ENCODE results near the gene ACP1.

- TF ChIP-seq CTCF (IDR thresholded peaks at IDR 0.05; ENCODE audit: insufficient read depth, low read depth, low read length) (no peak), EZH2 (IDR thresholded peaks at IDR 0.05; ENCODE audit: insufficient read depth, low read length) (no peak)
Measured at GRCh38 chr2:286774-287392, 22.1 kb downstream of the ACP1 start.
